ENCODE measurements around the gene DAP. TPM values are rescaled to one million over a fixed set of nuclear protein-coding genes. Genes with fewer than 3 reads are reported as not detected.

Gene DAP
- total and polyA plus RNA-seq, 4 donors: 36.6 to 122 (median 101) TPM

DNA sequence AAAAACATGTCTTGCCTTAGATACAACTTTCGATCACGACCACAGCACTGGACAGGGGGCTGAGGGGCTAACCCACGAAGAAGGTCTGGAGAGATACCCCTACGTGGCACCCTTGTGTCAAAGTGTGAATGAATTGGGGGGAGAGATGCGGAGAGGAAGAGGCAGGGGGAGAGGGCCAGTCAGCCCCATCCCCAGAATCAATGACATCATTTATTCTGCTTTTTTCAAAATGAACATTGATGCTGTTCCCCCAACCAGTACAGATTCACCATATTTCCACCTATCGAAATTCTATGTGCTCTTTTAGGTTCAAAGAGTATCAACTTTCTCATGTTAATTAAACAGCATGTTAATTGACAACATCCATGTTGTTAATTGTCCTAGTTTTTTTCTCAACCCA is 32.4 kb downstream of the DAP start:
- no peak overlapping the region for H3K4me3 ChIP-seq (ENCODE audit: low read depth in 1 of 3, low read length in 3 of 3)
- no peaks in the 10 kb centered on the region for H3K27me3 ChIP-seq (ENCODE audit: control insufficient read depth in 4 of 4, insufficient read depth in 4 of 4, low read length in 3 of 4)
- no peak overlapping the region for H3K27ac ChIP-seq (ENCODE audit: low read depth in 1 of 2, low read length in 2 of 2)
- H3K9ac ChIP-seq (ENCODE audit: low read depth in 1 of 2, low read length in 2 of 2): no peak overlapping the region
- H3K36me3 ChIP-seq (ENCODE audit: control insufficient read depth in 4 of 4, insufficient read depth in 3 of 4, low read depth in 1 of 4, low read length in 3 of 4): peaks cover 2 to 8% (median 5%) of the 10 kb centered on the region in 4 donors
- no peaks in the 10 kb centered on the region for H3K9me3 ChIP-seq (ENCODE audit: control insufficient read depth in 4 of 4, low read length in 3 of 4)
- peaks cover 0 to 10% (median 8%) of the 10 kb centered on the region in 4 donors for H3K4me1 ChIP-seq (ENCODE audit: control insufficient read depth in 4 of 4, insufficient read depth in 4 of 4, low read length in 3 of 4)
- TF ChIP-seq FOXA2 (IDR thresholded peaks at IDR 0.05): no peak
- no peak for TF ChIP-seq SP1 (IDR thresholded peaks at IDR 0.05)
- TF ChIP-seq YY1 (IDR thresholded peaks at IDR 0.05): no peak
- TF ChIP-seq HNF4A (conservative IDR thresholded peaks at IDR 0.05): no peak
- TF ChIP-seq, protein P1, sequence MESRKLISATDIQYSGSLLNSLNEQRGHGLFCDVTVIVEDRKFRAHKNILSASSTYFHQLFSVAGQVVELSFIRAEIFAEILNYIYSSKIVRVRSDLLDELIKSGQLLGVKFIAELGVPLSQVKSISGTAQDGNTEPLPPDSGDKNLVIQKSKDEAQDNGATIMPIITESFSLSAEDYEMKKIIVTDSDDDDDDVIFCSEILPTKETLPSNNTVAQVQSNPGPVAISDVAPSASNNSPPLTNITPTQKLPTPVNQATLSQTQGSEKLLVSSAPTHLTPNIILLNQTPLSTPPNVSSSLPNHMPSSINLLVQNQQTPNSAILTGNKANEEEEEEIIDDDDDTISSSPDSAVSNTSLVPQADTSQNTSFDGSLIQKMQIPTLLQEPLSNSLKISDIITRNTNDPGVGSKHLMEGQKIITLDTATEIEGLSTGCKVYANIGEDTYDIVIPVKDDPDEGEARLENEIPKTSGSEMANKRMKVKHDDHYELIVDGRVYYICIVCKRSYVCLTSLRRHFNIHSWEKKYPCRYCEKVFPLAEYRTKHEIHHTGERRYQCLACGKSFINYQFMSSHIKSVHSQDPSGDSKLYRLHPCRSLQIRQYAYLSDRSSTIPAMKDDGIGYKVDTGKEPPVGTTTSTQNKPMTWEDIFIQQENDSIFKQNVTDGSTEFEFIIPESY (IDR thresholded peaks at IDR 0.05): no peak
- 97% methylated on average over 6 of the region's 6 CpGs for WGBS
- no peak for DNase-seq (ENCODE audit: low spot score)

DNA sequence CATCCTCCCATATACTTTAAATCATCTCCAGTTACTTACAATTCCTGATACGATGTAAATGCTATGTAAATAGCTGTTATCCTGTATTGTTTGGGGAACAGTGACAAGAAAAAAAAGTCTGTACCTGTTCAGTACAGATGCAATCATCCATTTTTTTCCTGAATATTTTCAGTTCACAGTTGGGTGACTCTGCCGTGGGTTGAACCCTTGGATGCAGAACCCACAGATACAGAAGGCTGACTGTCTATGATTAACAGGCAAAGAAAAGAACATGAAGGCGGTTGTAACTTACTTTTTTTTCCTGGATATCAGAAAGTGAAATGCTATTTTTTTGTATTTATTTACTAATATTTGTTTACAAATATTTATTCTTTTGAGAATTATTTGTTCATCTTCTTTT is 33.2 kb downstream of the DAP start:
- TF ChIP-seq RAD21 (IDR thresholded peaks at IDR 0.05): no peak
- TF ChIP-seq NR2F2 (IDR thresholded peaks at IDR 0.05): no peak
- TF ChIP-seq, protein P2, sequence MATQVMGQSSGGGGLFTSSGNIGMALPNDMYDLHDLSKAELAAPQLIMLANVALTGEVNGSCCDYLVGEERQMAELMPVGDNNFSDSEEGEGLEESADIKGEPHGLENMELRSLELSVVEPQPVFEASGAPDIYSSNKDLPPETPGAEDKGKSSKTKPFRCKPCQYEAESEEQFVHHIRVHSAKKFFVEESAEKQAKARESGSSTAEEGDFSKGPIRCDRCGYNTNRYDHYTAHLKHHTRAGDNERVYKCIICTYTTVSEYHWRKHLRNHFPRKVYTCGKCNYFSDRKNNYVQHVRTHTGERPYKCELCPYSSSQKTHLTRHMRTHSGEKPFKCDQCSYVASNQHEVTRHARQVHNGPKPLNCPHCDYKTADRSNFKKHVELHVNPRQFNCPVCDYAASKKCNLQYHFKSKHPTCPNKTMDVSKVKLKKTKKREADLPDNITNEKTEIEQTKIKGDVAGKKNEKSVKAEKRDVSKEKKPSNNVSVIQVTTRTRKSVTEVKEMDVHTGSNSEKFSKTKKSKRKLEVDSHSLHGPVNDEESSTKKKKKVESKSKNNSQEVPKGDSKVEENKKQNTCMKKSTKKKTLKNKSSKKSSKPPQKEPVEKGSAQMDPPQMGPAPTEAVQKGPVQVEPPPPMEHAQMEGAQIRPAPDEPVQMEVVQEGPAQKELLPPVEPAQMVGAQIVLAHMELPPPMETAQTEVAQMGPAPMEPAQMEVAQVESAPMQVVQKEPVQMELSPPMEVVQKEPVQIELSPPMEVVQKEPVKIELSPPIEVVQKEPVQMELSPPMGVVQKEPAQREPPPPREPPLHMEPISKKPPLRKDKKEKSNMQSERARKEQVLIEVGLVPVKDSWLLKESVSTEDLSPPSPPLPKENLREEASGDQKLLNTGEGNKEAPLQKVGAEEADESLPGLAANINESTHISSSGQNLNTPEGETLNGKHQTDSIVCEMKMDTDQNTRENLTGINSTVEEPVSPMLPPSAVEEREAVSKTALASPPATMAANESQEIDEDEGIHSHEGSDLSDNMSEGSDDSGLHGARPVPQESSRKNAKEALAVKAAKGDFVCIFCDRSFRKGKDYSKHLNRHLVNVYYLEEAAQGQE (IDR thresholded peaks at IDR 0.05): no peak
- no peak for TF ChIP-seq EGR1 (IDR thresholded peaks at IDR 0.05; ENCODE audit: low read depth in 2 of 2)
- TF ChIP-seq HNF4G (IDR thresholded peaks at IDR 0.05): no peak
- TF ChIP-seq HNF4A (conservative IDR thresholded peaks at IDR 0.05): no peak
- no peak for TF ChIP-seq YY1 (IDR thresholded peaks at IDR 0.05)
- TF ChIP-seq RXRA (IDR thresholded peaks at IDR 0.05): no peak
- TF ChIP-seq GABPA (IDR thresholded peaks at IDR 0.05 in 1 of 2, conservative IDR thresholded peaks at IDR 0.05 in 1 of 2): no peak
- TF ChIP-seq, protein P3, sequence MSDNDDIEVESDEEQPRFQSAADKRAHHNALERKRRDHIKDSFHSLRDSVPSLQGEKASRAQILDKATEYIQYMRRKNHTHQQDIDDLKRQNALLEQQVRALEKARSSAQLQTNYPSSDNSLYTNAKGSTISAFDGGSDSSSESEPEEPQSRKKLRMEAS (IDR thresholded peaks at IDR 0.05): no peak
- TF ChIP-seq JUND (IDR thresholded peaks at IDR 0.05): no peak
- TF ChIP-seq, protein P4, sequence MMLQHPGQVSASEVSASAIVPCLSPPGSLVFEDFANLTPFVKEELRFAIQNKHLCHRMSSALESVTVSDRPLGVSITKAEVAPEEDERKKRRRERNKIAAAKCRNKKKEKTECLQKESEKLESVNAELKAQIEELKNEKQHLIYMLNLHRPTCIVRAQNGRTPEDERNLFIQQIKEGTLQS (IDR thresholded peaks at IDR 0.05): no peak
- TF ChIP-seq FOXA2 (IDR thresholded peaks at IDR 0.05): no peak
- TF ChIP-seq, protein P1 (IDR thresholded peaks at IDR 0.05): no peak
- no peak for TF ChIP-seq SP1 (IDR thresholded peaks at IDR 0.05)
- TF ChIP-seq FOXA1 (IDR thresholded peaks at IDR 0.05): no peak
- TF ChIP-seq TAF1 (conservative IDR thresholded peaks at IDR 0.05): no peak
- TF ChIP-seq, protein P5, sequence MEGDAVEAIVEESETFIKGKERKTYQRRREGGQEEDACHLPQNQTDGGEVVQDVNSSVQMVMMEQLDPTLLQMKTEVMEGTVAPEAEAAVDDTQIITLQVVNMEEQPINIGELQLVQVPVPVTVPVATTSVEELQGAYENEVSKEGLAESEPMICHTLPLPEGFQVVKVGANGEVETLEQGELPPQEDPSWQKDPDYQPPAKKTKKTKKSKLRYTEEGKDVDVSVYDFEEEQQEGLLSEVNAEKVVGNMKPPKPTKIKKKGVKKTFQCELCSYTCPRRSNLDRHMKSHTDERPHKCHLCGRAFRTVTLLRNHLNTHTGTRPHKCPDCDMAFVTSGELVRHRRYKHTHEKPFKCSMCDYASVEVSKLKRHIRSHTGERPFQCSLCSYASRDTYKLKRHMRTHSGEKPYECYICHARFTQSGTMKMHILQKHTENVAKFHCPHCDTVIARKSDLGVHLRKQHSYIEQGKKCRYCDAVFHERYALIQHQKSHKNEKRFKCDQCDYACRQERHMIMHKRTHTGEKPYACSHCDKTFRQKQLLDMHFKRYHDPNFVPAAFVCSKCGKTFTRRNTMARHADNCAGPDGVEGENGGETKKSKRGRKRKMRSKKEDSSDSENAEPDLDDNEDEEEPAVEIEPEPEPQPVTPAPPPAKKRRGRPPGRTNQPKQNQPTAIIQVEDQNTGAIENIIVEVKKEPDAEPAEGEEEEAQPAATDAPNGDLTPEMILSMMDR (IDR thresholded peaks at IDR 0.05; ENCODE audit: low read depth, low read length, missing input control): no peak
- H3K27ac ChIP-seq (ENCODE audit: low read depth in 1 of 2, low read length in 2 of 2): no peak overlapping the region
- H3K36me3 ChIP-seq (ENCODE audit: control insufficient read depth in 4 of 4, insufficient read depth in 3 of 4, low read depth in 1 of 4, low read length in 3 of 4): peaks cover 2 to 8% (median 5%) of the 10 kb centered on the region in 4 donors
- DNase-seq (ENCODE audit: low spot score): no peak
- H3K9me3 ChIP-seq (ENCODE audit: control insufficient read depth in 4 of 4, low read length in 3 of 4): no peaks in the 10 kb centered on the region
- H3K9ac ChIP-seq (ENCODE audit: low read depth in 1 of 2, low read length in 2 of 2): no peak overlapping the region
- no peak overlapping the region for H3K4me3 ChIP-seq (ENCODE audit: low read depth in 1 of 3, low read length in 3 of 3)
- H3K4me1 ChIP-seq (ENCODE audit: control insufficient read depth in 4 of 4, insufficient read depth in 4 of 4, low read length in 3 of 4): peaks cover 0 to 8% (median 2%) of the 10 kb centered on the region in 4 donors
- 97% methylated on average over 3 of the region's 3 CpGs for WGBS
- H3K27me3 ChIP-seq (ENCODE audit: control insufficient read depth in 4 of 4, insufficient read depth in 4 of 4, low read length in 3 of 4): no peaks in the 10 kb centered on the region
